Measurements from ENCODE around the gene KLHL18. TPM values are rescaled to one million over a fixed set of nuclear protein-coding genes. Genes with fewer than 3 reads are reported as not detected.
A peak's percentile ranks its signal among the peaks of the same experiment; 100 is the strongest.

KLHL18 gene
- total and polyA plus RNA-seq, 2 experiments from 2014 or later, result 14.8 to 20.0 TPM

DNA sequence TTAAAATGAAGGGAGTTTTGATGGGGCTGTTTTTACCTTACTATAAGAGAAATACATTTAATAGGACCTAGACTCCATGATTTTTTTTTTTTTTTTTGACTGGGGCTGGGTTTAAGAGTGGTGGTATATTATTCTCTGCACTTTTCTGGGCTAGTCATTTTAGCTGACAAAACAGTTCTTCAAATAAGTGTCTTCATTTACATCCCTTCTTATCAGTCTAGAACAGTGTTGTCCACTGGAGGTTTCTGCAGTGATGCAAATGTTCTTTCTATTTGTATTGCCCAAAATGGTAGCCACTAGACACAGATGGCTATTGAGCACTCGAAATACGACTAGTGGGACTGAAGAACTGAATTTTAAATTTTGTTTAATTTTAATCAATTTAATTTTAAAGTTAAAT is 37.2 kb downstream of the KLHL18 start:
- no peaks in the 10 kb centered on the region for H3K4me1 ChIP-seq (ENCODE audit: low read depth)
- TF ChIP-seq, protein P1, sequence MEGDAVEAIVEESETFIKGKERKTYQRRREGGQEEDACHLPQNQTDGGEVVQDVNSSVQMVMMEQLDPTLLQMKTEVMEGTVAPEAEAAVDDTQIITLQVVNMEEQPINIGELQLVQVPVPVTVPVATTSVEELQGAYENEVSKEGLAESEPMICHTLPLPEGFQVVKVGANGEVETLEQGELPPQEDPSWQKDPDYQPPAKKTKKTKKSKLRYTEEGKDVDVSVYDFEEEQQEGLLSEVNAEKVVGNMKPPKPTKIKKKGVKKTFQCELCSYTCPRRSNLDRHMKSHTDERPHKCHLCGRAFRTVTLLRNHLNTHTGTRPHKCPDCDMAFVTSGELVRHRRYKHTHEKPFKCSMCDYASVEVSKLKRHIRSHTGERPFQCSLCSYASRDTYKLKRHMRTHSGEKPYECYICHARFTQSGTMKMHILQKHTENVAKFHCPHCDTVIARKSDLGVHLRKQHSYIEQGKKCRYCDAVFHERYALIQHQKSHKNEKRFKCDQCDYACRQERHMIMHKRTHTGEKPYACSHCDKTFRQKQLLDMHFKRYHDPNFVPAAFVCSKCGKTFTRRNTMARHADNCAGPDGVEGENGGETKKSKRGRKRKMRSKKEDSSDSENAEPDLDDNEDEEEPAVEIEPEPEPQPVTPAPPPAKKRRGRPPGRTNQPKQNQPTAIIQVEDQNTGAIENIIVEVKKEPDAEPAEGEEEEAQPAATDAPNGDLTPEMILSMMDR (IDR thresholded peaks at IDR 0.05; ENCODE audit: low read depth, low read length), result no peak
- no peak overlapping the region for H3K27ac ChIP-seq
- no peaks in the 10 kb centered on the region for H3K9me3 ChIP-seq (ENCODE audit: low read depth)
- DNase-seq (ENCODE audit: low read depth in 1 of 2, low spot score in 1 of 2), result no peak
- peaks cover 29% of the 10 kb centered on the region for H3K36me3 ChIP-seq
- H3K27me3 ChIP-seq, result no peaks in the 10 kb centered on the region
- H3K4me3 ChIP-seq, result no peak overlapping the region

- Histone ChIP-seq H3K4me1 (ENCODE audit: low read depth) (peaks cover 9% of the 10 kb centered on the region), H3K9me3 (ENCODE audit: low read depth) (no peaks in the 10 kb centered on the region), H3K27me3 (no peaks in the 10 kb centered on the region), H3K4me3 (no peak overlapping the region), H3K36me3 (peaks cover 31% of the 10 kb centered on the region), H3K27ac (peak overlapping the region; percentile 51)
- TF ChIP-seq, protein P1 (IDR thresholded peaks at IDR 0.05; ENCODE audit: low read depth, low read length), result no peak
- DNase-seq (ENCODE audit: low read depth in 1 of 2, low spot score in 1 of 2), result peak in 1 of 2 donors; percentile 31
Observed at GRCh38 chr3:47323431-47324277, 40.9 kb downstream of the KLHL18 start.

- no peak overlapping the region for H3K27ac ChIP-seq
- TF ChIP-seq, protein P1 (IDR thresholded peaks at IDR 0.05; ENCODE audit: low read depth, low read length), result peak; percentile 70
Observed at GRCh38 chr3:47324278-47324865, 41.6 kb downstream of the KLHL18 start.

DNA sequence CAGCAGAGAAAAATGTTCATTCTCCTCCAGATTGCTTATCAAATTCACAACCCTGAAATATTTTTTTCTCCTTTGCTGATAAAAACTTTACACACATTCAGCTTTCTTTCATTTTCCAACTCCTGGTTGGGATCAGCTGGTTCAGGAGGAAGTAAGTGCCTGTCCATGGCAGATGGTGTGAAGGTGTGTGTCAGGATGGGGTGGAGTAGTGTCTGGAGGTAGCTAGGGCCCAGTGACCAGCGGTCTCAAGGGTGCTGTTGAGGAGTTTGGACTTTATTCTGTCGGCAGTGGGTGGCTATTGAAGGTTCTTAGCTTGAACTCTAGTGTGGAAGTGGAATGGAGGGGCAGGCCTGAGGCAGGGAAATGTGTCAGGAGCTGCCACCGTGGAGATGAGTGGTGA is 51.2 kb downstream of the KLHL18 start:
- TF ChIP-seq, protein P1 (IDR thresholded peaks at IDR 0.05; ENCODE audit: low read depth, low read length), result no peak
- DNase-seq (ENCODE audit: low read depth in 1 of 2, low spot score in 1 of 2), result no peak
- Histone ChIP-seq H3K4me1 (ENCODE audit: low read depth) (no peaks in the 10 kb centered on the region), H3K27me3 (no peaks in the 10 kb centered on the region), H3K4me3 (no peak overlapping the region), H3K36me3 (peaks cover 43% of the 10 kb centered on the region), H3K9me3 (ENCODE audit: low read depth) (no peaks in the 10 kb centered on the region), H3K27ac (no peak overlapping the region)

More at GRCh38 chr3:47324278-47324865, 41.6 kb downstream of the KLHL18 start:
- Histone ChIP-seq H3K4me3 (no peak overlapping the region), H3K36me3 (peaks cover 31% of the 10 kb centered on the region), H3K27me3 (no peaks in the 10 kb centered on the region), H3K4me1 (ENCODE audit: low read depth) (peaks cover 9% of the 10 kb centered on the region), H3K9me3 (ENCODE audit: low read depth) (no peaks in the 10 kb centered on the region)
- DNase-seq (ENCODE audit: low read depth in 1 of 2, low spot score in 1 of 2), result peak; percentile 82 to 90

DNA sequence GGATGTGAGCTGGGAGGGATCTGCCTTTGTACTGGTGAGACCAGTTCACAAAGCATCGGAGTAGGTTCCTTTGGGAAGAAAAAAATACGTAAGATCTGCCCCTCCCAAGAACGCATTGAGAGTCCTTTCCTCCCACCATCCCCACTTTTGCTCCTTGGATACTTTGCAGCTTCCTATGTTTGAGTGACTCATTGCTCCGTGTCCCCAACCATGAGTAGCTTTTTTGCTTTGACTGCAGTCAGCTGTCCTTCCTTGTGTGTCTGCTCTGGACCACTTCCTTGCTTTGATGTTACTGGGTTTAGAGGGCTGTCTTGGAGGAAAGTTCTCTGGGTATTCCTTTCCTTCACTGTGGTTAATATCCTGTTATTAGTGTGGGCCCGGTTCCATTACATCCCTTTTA is 54.9 kb downstream of the KLHL18 start:
- H3K27me3 ChIP-seq, result no peaks in the 10 kb centered on the region
- TF ChIP-seq, protein P1 (IDR thresholded peaks at IDR 0.05; ENCODE audit: low read depth, low read length), result no peak
- peaks cover 49% of the 10 kb centered on the region for H3K36me3 ChIP-seq
- no peak overlapping the region for H3K27ac ChIP-seq
- DNase-seq (ENCODE audit: low read depth in 1 of 2, low spot score in 1 of 2), result no peak
- H3K4me1 ChIP-seq (ENCODE audit: low read depth), result no peaks in the 10 kb centered on the region
- H3K9me3 ChIP-seq (ENCODE audit: low read depth), result no peaks in the 10 kb centered on the region
- no peak overlapping the region for H3K4me3 ChIP-seq

All from cardiac muscle cell (in vitro differentiated cells and primary cell).